GM21529 (cell line): ENCODE data around the gene C3.

ENCODE experiments used
- ATAC-seq: cut with Tn5 transposase; IDR thresholded peaks from one replicate; pipeline ENCODE4 v1.9.1; 2021; ENCODE audit not compliant: unreplicated experiment

C3 gene

GRCh38 chr19:6731822-6732221 is 11.4 kb upstream of the C3 start:
- ATAC-seq = no peak

DNA sequence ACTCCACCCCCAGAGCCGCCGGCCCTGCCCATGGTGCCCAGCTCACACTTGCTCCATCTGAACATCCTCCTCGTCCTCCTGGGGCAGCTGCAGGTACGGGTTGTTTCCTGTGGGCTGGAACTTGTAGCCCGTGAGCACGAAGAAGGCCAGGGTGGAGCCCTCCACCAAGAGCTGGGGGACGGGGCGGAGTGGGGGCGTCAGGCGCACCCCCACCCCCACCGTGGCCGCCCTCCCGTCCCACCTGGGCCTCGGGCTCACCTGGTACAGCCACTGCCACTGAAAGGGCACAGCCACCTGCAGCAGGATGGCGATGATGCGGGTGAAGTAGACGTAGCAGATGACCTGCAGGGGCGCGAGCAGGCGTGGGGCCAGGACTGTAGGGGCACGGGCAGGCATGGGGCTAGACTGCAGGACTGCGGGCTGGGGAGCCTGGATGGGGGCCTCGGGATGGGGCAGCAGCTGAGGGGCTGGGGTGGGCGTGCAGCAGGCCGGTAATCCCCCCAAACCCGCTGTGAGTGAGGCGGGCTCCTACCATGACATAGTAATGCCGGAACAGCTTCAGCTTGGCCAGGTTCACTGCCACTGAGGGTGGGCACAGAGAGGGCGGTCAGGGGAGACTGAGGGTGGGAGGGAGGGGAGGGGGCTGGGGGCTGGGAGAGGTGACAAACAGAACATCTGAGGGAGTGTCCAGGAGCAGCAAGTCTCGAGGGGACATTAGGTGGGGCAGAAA is 10.7 kb upstream of the C3 start:
- ATAC-seq = no peak

- no peak for ATAC-seq
Measured at GRCh38 chr19:6730153-6730804, 9.8 kb upstream of the C3 start.

GRCh38 chr19:6729573-6730152 is 9.2 kb upstream of the C3 start:
- no peak for ATAC-seq

- no peak for ATAC-seq
Measured at GRCh38 chr19:6728346-6728745, 7.9 kb upstream of the C3 start.

- ATAC-seq = no peak
Measured at GRCh38 chr19:6725513-6726231, 5.2 kb upstream of the C3 start.

DNA sequence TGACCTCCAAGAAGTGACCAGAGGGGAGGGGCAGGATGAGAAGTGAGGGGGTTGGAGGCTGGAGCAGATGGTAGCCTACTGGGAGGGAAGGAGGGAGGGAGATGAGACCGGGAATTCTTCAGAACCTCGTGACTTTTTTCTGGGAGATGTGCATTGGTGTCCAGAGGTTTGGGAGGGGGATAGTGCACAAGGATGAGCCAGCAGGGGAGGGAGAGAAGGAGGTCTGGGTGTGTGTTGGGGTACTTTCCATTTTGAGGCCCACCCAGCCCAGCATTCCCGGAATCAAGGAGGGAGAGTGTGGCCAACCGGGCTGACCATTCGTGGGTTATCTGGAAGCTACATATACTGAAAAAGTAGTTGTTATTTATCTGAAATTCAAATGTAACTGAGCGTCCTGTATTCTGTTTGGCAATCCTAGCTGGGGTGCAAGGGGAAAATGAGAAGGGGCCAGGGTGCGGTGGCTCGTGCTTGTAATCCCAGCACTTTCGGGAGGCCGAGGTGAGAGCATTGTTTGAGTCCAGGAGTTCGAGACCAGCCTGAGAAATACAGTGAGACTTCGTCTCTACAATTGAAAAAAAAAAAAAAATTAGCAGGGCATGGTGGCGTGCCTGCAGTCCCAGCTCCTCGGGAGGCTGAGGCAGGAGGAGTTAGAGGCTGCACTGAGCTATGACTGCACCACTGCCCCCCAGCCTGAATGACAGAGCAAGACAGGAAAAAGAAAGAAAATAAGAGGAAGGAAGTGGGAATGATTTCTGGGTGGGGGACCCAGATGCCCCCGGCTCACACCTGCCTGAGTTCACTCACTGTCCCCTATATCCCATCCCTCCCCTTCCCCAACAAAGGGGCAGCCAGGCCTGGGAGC is 4.4 kb upstream of the C3 start:
- no peak for ATAC-seq

- ATAC-seq = no peak
Measured at GRCh38 chr19:6723738-6724137, 3.3 kb upstream of the C3 start.

DNA sequence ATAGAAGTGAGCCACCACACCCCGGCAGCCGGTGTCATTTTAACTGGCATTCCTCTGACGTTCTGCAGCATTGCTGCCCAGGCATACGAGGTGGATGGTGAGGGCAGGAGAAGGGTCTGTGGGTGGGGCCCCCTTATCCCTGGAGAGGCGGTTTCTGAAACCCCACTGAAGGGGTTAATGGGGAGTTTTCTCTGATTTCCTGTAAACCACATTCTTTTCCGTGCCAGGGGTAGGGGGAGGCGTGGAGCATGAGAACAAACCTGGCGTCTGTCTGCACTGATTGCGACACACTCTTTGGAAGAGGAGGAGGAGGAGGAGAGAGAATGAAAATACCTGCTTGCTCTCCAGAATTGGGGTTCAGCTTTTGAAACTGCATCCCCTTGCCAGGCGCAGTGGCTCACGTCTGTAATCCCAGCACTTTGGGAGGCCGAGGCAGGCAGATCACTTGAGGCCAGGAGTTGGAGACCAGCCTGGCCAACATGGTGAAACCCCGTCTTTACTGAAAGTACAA is 2.7 kb upstream of the C3 start:
- ATAC-seq = no peak

DNA sequence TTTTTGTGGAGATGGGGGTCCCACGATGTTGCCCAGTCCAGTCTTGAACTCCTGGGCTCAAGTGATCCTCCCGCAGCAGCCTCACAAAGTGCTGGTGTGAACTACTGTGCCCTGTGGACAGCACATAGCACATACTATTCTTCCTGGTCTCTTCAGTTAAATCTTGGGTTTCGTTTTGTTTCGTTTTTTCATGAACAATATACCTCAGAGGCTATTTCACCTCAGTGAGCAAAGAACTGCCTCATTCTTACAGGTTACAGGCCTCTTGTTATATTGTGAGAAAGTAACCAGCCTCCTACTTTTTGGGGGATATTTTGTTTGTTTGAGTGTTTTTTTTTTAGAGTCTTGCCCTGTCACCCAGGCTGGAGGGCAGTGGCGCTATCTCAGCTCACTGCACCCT is 1.3 kb upstream of the C3 start:
- no peak for ATAC-seq

DNA sequence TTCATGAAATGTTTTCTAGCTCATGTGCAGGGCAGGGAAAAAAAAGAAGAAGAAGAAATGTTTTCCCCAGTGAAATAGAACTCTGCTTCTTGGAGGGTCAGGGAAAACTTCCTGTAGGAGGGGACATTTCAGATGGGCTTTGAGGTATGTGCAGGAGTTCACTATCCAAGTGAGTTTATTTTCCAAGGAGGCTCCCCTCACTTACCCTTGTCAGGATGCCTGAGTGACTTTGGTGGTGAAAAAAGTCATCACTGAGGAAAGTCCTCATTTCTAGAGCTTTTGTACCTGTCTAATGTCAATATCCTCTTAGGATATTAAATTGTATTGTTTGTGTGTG is 656 bp upstream of the C3 start:
- no peak for ATAC-seq

- no peak for ATAC-seq
Measured at GRCh38 chr19:6719992-6720368, 470 bp downstream of the C3 start.

DNA sequence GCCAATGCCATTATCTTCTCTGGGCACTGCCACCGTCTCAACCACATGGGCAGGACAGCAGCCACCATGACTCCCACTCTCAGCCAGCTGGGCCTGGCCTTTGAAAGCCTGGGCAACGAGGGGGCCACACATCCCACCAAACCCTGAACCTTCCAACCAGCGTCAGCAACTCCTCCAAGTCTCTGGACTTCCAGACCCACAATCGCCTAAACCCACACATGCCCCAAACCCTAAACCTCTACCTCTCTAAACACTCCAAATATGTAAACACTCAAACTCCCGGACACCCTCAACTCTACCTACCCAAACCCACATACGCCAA is 949 bp downstream of the C3 start:
- ATAC-seq = no peak

- no peak for ATAC-seq
Measured at GRCh38 chr19:6718741-6719539, 1.5 kb downstream of the C3 start.

- no peak for ATAC-seq
Measured at GRCh38 chr19:6718111-6718740, 2.2 kb downstream of the C3 start.

DNA sequence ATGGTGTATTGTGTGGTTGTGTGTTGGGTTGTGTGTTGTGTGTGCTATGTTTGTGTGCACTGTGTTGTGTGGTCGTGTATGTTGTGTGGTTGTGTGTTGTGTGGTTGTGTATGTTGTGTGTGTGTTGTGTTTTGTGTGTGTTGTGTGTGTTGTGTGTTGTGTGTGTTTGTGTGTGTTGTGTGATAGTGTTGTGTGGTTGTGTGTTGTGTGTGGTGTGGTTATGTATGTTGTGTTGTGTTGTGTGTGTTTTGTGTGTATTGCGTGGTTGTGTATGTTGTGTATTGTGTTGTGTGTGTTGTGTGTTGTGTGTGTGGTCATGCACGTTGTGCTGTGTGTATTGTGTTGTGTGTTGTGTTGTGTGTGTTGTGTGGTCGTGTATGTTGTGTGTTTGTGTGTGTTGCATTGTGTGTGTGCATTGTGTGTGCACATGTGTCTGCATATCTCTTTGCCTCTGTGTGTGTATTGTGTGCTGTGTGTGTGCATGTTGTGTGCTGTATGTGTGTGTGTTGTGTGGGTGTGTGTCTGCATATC is 2.9 kb downstream of the C3 start:
- ATAC-seq = no peak

- ATAC-seq = no peak
Measured at GRCh38 chr19:6717036-6717435, 3.4 kb downstream of the C3 start.

GRCh38 chr19:6716610-6716970 is 3.9 kb downstream of the C3 start:
- ATAC-seq = no peak

- no peak for ATAC-seq
Measured at GRCh38 chr19:6714749-6715555, 5.5 kb downstream of the C3 start.
